Transverse colon (tissue), 4 donors: ENCODE measurements around the gene PSAT1.

Source experiments
- CTCF ChIP-seq, 5 experiments: fragments of 200-600 bp in 3 of 5; fragments of 450-650 bp in 2 of 5; sonication (generic) in 3 of 5; IDR thresholded peaks; 1 replicate in 2 of 5; 2 replicates in 3 of 5; pipeline ENCODE4 v1.5.1; 2016 to 2017; ENCODE audit warnings: antibody characterized with exemption in 5 of 5, inconsistent platforms in 3 of 5, mild to moderate bottlenecking in 2 of 5, moderate library complexity in 1 of 5
- EP300 ChIP-seq: sonication (generic); formaldehyde crosslinking; IDR thresholded peaks from one replicate; pipeline ENCODE4 v1.6.1; 2017; ENCODE audit warnings: antibody characterized with exemption, low read depth
- POLR2AphosphoS5 ChIP-seq, 3 donors: sonication (generic); formaldehyde crosslinking; IDR thresholded peaks; one replicate each; pipeline ENCODE4 v1.6.1; 2016; ENCODE audit warnings: antibody characterized with exemption in 3 of 3

GRCh38 chr9:78314550-78314949, 17.6 kb downstream of the PSAT1 start:
- TF ChIP-seq CTCF (IDR thresholded peaks at IDR 0.05): no peak
- no peak for TF ChIP-seq EP300
- no peak for TF ChIP-seq POLR2AphosphoS5 (IDR thresholded peaks at IDR 0.05)
